HG03558 (cell line): ENCODE measurements around the gene CCDC198.

Source experiments
- ATAC-seq: cut with Tn5 transposase; IDR thresholded peaks from one replicate; pipeline ENCODE4 v1.9.1; 2021; ENCODE audit warnings: moderate number of reproducible peaks; ENCODE audit not compliant: unreplicated experiment; ENCODE audit errors: extremely low read depth

Gene CCDC198, protein sequence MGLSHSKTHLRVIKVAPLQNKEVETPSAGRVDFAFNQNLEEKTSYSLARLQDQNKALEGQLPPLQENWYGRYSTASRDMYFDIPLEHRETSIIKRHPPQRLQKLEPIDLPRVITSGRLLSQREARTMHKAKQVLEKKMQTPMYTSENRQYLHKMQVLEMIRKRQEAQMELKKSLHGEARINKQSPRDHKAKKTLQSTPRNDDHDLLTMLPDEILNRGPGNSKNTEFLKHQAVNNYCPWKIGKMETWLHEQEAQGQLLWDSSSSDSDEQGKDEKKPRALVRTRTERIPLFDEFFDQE

DNA sequence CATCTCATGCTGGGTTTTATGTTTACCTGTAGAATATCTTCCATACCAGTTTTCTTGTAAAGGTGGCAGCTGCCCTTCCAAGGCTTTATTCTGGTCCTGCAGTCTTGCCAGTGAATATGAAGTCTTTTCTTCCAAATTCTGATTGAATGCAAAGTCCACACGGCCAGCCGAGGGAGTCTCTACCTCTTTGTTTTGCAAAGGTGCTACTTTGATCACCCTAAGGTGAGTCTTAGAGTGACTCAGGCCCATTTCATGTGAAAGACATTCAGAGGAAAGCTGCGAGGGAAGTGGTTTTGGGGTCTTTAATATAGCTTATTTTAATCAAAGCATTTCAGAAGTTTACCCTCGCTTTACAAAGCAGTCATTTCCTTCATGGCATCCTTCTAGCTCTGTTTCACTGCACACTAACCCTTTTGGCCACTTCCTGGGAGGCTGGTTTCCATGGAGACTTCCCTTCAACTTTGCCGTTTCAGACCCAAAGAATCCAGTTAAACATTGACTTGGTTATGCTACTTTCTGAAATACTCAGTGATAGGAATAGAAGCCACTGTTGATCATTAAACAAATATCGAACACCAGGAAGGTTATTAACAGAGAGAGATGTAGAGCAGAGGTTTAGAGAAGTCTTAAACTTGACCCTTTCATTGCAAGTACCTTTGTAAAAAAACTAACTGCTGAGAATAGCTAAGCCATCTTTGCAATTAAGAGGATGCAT lies at the start of gene CCDC198:
Gene CCDC198, minus strand, starts transcription at position 391 of the 715 bp plus-strand sequence. Its CDS starts 142 bp downstream, at position 249.
- ATAC-seq = peak; percentile 81

DNA sequence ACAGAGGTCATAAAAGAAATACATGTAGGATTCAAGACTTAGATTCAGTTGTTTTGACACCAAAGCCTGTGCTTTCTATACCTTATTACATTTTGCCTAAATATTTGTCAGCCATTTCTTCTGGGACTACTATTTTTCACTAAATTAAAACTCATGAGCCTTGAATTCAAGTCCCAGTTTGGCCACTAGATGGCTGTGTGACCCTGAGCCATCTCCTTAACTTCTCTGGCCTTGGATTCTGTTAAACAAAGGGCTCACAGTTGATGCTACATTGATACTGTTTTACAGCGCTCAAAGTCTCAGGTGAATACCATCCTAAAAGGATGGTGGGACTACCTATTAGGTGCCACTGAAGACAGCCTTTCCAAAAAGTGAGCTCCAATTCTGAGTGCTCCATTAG lies 39.6 kb upstream of the CCDC198 start:
- no peak for ATAC-seq

DNA sequence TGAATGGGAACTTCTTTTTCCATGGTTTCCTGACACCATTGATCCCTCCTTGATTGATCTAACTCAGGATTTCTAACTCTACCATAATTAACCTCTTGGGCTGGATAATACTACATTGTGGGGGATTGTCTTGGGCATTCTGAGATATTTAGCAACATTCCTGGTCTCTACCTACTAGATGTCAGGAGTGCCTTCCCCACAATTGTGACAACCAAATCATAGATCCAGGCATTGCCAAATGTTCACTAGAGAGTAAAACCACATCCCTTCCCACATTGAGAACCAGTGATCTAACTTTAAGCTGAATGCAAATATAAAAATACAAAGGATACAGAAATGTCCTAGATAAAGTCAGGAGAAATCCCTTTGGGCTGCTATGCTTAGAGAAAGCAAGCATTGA lies 36.9 kb upstream of the CCDC198 start:
- no peak for ATAC-seq

DNA sequence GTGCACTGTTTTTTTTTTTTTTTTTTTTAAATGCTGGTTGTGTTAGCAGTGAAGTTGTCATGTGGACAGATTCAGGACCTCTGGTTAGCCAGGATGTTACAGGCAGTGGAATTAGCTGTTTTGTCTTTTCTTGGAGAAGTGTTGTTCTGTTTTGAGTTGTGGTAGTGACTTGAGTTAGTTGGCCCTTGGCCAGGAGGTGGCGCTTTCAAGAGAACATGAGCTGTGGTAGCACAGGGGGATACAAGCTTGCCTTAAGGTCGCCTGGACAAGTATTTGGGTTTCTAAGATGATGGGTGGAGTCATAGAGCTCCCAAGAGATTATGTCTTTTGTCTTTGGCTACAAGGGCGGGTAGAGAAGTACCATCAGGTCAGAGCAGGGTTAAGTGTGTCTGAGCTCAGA lies 33.3 kb upstream of the CCDC198 start:
- no peak for ATAC-seq

DNA sequence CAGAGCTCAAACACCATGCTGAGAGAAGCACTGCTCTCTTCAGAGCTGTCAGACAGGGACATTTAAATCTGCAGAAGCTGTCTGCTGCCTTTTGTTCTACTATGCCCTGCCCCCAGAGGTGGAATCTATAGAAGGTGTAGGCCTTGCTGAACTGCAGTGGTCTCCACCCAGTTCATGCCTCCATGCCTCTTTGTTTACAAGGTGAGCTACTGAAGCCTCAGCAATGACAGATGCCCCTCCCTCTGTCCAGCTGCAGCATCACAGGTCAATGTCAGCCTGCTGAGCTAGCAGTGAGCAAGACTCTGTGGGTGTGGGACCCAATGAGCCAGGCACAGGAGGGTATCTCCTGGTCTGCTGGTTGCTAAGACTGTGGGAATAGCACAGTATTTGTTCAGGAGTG lies 25.4 kb upstream of the CCDC198 start:
- no peak for ATAC-seq

DNA sequence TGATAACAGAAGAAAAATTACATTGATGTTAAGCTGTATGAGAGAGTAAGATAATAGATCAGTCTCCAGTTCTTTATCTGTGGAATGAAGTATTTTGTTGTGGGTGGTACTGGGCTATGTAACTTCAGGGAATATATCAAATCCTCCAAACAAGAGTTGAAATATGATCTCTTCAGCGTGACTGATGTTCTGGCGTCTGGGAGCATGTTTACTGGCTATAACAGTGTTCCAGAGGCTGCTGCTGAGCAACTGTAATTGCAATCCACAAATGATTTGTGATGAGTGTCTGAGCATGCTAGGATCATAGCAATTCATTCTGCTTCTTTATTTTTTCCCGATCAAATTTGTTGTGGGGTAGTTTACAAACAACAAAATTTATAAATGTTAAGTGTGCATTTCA lies 18.6 kb upstream of the CCDC198 start:
- ATAC-seq = no peak

DNA sequence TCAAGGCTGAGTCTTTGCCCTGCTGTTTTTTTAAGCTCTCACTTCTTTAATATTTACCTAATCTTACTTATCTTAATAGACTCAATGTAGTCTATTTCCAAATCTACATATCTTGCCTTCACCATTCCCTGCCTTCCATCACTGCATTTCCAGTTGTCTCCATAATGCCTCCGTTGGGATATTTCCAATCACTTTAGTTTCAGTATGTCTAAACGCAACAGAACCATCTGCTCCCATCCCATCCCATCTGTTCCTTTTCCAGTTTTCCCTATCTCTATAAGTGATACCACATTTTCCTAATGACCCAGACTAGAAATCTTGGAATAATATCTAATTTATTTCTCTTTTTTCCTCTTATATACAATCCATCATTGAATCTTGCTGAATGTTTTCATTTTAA lies 15.1 kb upstream of the CCDC198 start:
- ATAC-seq = no peak

DNA sequence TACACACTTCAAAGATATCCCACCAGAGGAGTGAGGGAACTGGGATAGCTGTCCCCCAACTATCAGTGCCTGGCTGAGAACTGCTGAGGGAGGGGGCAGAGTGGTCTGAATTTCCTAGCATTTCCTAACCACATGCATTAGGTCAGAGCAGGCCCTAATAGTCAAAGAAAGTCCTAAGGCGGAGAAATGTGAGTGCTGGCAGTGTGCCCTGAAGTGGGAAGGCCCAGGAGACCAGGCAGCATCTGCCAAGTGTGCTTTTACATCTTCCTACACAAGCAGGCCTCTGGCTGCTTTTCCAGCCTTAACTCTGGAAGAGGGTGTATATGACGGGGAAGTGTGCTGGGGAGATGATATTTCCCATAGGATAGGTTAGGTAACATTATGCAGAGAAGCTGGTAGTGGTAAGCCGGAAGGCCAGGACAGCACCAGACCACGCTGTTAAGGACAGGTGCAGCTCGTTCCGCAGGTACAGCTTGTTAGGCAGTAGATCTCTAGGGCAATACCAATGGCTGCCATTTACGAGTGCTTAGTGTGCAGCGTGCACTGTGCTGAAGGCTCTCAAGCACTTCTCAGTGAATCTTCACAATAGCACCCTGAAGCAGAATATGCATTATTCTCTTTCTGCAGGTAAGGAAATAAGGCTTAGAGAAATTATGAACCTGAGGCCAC lies 9.1 kb upstream of the CCDC198 start:
- no peak for ATAC-seq

DNA sequence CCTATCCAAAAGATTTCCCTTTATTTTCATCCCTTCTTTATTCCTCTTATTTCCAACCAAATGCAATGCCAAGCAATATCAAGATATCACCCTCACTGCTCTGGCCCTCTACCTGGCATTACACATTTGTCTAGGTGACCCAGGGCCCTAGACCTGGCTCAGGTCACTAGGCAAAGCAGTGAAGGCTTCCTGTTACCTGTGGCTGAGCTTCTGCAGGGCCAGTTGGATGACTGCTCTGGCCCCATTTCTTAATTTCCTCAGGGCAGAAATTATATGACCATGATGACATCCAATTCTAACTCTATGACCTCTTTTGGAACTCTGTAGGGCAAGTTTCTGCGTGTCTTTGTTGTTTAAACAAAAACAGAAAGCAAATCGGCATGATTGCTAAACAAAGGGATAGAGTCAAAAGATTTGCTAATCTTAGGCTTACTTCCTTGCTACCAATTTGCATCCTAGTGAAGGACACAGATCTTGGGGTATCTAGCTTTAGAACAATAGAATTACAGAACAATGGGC lies 7.4 kb upstream of the CCDC198 start:
- no peak for ATAC-seq

DNA sequence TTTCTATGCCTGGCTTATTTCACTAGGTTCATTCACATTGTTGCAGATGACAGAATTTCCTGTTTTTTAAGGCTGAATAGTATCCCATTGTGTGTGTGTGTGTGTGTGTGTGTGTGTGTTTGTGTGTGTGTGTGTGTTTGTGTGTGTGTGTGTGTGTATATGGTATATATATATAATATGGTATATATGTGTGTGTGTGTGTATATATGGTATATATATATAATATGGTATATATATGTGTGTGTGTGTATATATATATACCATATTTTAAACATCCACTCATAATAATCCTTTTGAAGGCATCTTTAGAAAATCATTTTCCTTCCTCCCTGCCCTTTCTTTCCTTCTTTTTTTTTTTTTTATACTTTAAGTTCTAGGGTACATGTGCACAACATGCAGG lies 5.0 kb upstream of the CCDC198 start:
- no peak for ATAC-seq

DNA sequence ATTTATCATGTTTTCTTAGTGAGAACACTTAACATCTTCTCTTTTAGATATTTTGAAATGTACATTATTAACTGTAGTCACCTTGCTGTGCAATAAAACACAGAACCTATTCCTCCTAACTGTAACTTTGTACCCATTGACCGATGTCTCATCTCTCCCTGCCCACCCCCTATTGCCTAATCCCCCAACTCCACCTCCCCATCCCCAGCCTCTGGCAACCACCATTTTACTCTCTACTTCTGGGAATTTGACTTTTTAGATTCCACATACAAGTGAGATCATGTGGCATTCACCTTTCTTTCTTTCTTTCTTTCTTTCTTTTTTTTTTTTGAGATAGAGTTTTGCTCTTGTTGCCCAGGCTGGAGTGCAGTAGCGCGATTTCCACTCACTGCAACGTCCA lies 4.4 kb upstream of the CCDC198 start:
- ATAC-seq = no peak

DNA sequence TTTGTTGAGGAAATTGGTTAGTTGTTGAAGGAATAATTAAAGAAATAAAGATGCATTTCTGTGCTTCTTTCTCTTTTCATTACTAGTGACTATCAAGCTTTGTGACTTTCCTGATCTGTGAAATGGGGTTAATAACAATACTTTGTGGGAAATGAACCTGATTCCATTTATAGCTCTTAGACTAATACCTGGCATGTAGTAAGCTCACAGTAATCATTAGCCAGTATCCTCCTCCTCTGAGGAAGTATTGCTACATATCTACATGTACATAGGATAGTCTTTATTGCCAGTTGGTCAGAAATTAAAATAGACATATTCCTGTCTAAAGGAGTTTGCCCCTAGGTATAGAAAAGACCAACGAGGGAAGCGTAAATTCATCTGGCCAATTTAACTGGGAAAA lies 1.8 kb upstream of the CCDC198 start:
- ATAC-seq = no peak

DNA sequence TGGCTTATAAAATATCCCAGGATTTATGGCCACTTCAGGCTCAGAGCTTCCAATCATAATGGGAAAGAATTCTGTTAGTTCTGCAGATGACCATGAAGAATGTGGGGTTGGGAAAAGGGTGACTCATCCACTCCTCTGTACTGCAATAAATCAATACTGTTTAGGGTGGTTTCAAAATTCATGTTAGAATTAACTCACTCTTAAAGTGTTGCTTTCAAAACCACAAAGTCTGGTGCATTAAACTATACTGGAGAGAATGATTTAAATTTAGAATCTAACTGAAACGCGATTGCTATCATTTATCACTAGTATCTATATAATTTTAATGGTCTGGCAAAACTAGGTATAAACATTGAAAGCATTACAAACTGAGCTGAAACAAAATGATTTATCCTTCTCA lies 798 bp downstream of the CCDC198 start:
- no peak for ATAC-seq

DNA sequence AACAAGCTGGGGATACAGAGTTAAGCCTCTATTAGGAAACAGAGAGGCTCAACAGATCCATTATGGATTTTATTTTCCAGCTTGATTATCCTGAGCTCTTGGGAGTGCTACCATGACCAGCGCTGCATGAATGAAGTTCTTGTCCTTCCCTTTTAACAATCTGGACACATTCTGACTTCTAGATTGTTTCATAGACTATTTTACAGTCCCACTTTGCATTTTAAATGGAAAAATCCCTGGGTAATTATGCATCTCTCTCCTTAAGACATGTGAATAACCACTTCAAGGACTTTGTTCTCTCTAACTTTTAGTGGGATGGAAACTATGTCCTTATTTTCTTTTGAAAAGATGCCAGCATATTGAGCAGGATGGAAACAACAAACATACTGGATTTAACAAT lies 2.0 kb downstream of the CCDC198 start:
- ATAC-seq = no peak

DNA sequence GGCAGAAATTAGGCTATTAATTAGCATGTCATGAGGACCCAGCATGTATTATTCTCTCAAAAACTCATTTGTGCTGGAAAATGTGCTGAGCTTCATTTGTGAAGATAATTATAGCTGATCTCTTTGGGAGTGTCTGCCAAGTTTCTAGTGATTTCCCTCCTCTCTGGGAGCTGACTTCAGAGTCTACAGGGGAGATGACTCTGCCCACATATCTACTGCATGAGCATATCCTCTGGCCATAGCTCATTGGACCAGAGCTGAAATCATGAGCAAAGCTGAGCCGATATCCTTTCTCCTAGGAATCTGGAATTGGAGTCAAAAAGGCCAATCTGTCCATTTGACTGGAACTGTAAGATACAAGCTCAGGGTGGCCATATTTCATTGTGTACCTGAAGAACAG lies 5.9 kb downstream of the CCDC198 start:
- no peak for ATAC-seq

DNA sequence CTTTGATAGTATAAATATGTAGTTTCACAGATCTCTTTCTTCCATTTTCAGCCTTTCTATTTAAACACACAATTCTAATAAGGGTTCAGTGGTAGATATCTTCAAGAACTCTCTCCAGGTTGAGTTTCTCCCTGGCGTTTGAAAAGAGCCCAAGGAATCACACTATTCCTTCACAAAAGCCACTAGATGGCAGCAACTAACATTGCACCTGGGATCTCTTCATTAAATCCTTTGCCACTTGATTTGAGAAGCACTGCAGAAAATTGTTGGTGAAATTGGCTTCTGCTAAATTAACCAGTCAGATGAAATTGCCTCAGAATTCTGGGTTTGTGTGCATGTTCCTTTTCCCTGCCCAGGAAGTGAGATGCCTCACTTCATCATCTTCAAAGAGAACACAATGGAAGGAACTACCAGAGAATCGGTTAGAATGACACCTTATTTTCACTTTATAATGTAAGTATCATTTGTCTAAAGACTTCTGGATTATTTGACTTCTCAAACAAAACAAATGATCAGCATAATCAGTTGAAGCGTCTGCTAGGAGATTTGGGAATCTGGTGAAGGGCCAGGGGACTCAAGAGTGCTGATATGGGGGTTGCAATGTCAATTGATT lies 6.8 kb downstream of the CCDC198 start:
- no peak for ATAC-seq

DNA sequence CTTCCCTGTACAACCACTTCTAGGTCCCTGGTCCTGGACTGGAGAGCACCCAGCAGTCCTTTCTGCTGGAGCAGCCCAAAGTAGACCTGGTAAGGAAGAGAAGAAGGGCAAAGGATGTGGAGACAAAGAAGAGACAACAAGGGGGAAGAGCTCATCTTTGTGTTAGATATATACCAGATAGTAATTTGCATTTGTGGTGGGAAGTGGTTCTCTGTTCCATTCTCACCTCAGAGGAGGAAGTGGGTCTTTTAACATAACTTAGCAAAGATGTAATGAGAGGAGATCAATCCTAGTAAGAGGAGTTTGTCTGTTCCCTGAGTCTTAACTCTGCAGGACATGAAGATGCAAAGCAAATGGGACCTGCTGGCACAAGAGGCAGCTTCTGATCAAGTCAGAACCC lies 8.0 kb downstream of the CCDC198 start:
- ATAC-seq = peak; percentile 94

DNA sequence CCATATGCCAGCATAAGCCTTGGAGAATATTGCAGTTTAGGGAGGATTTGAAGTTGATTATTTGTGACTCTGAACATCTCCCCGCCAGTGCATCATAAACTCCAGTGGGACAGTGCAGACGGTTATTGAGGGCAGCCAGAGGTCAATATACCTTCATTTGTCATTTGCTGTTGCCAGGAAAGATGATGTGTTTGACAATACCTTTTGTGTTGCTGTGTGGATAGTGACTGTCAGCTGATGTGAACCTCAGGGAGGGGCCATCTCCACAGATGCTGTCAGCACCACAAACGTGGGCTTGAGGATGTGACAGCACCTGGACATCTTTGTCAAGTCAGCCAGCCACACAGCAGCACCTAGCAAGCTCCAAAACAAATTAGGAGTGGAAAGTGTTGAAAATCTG lies 11.5 kb downstream of the CCDC198 start:
- ATAC-seq = no peak

DNA sequence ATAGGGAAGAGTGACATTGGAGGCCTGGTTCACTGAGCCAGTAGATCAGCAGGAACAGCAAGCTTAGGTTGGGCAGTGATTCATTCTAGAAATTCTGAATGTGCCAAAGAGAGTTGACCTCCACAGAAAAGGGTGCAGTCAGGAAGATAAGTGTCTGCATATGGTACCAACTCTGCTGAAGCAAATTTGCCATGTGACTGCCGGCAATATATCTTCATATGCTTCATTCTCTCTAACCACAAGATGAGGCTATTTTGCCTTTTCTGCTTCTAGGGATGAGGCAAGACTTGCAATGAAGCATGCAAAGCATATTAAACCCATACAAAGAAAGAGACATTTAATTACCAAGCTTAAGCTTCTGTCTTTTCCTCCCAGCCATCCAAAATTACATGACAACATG lies 13.6 kb downstream of the CCDC198 start:
- no peak for ATAC-seq

DNA sequence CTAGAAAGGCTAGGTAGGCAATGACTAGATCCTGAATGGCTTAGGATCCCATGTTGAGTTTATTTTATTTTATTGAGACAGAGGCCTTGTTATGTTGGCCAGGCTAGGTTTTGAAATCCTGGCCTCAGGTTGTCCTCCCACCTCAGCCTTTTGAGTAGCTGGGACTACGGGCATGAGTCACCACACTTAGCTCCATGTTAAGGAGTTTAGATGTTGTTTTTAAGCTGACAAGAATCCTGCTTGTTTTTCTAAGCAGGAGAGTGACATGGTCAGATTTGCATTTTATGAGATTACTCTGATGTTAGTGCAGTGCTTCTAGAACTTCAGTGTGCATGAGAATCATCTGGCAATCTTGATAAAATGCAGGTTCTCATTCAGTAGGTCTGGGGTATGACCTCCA lies 14.5 kb downstream of the CCDC198 start:
- no peak for ATAC-seq

DNA sequence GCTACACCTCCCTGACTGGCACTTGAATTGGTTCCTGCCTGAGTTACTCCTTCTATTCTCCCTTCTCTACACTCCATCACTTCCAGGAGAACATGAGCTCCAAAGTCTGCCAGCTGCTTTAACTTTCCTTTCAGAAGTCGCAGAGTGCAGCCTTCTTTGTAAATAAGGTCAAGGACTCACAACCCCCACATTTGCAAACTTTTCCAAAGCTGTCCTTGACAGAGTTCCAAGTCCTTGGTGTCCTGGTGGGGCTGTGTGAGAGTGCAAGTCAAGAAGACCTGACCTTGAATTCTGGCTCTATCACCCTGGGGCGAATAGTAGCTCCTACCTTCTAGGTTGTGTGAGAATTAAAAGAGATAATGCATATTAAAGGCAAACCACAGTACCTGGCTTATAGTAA lies 15.6 kb downstream of the CCDC198 start:
- no peak for ATAC-seq
